Hepatic stellate cell (primary cell): ENCODE data around the gene GPAT2.
"Not testable (repeated sequence)": the region's sequence is repeated elsewhere in the genome, so short reads cannot be mapped to it uniquely, and the experiment has no call there.

Experiments used
- DNase-seq: peaks from one replicate; pipeline ENCODE4 v3.0.0; 2011; ENCODE audit warnings: low spot score

GPAT2 gene, protein sequence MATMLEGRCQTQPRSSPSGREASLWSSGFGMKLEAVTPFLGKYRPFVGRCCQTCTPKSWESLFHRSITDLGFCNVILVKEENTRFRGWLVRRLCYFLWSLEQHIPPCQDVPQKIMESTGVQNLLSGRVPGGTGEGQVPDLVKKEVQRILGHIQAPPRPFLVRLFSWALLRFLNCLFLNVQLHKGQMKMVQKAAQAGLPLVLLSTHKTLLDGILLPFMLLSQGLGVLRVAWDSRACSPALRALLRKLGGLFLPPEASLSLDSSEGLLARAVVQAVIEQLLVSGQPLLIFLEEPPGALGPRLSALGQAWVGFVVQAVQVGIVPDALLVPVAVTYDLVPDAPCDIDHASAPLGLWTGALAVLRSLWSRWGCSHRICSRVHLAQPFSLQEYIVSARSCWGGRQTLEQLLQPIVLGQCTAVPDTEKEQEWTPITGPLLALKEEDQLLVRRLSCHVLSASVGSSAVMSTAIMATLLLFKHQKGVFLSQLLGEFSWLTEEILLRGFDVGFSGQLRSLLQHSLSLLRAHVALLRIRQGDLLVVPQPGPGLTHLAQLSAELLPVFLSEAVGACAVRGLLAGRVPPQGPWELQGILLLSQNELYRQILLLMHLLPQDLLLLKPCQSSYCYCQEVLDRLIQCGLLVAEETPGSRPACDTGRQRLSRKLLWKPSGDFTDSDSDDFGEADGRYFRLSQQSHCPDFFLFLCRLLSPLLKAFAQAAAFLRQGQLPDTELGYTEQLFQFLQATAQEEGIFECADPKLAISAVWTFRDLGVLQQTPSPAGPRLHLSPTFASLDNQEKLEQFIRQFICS

DNA sequence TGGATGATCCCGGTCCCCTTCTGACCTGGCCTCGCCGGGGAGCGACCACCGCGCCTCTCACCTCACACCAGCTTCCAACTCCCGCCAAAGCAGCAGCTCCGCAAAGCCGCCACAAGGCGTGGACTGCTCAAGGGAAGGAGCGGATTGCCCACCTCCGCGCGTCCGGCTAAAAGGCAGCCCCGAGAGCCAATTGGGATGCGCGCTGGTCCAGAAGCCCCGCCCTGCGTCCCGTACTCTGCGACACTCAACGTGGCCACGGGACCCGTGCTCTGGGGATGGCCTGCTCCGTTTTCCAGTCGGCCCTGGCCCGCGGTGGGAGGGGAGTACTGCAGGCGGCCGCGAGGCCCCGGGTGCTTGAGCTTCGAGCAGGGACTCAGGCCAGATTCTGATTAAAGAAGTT, at the start of gene GPAT2:
GPAT2 (minus strand) TSS at position 125 of the 400 bp plus-strand sequence. CDS start 2,557 bp downstream, outside the sequence.
- not testable (repeated sequence) for DNase-seq

DNA sequence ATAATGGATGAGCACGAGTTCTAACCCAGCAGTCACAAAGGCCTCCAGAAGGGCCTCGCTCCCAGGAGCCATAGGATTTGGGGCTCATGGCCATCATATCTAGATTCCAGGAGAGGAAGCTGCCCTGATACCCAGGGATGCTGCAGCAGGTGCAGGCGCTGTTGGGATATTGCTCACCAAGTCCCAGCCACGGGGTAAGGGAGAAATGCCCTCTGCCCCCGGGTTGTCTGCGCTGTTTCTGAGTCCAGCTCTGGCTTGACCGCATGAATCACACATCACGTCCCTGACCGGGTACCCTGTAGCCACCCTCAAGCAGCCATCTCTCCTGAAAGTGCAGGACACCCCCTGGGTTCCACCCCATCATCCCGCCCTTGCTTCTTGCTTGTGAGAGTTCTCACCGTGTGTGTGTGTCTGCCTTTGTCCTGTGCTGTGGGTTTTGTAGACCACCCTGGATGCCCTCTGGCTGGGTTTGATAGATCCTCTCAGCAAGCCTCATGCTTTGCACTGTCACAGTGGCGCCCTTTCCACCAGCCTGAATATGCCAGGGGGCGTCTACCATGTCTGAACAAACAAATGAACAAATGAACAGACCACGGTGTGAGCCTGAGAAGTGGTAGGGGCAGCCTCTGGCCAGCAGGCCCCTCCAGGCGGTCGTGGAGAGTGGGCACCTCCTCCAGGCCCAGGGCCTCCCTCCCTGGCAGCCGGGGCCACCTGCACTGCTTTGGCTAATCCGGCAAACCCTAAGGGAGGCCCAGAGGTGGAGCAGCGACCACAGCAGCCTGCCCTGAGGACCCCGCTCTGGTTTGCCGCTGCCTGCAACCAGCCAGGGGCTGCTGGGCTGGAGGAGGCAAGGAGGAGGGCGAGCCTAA, 49.5 kb upstream of the GPAT2 start:
- DNase-seq, result no peak

- no peak for DNase-seq
Observed at GRCh38 chr2:96083064-96083939, 48.6 kb upstream of the GPAT2 start.

- no peak for DNase-seq
Observed at GRCh38 chr2:96082211-96083063, 47.7 kb upstream of the GPAT2 start.

GRCh38 chr2:96081042-96081441, 46.3 kb upstream of the GPAT2 start:
- DNase-seq, result no peak

- no peak for DNase-seq
Observed at GRCh38 chr2:96075199-96075771, 40.6 kb upstream of the GPAT2 start.

DNA sequence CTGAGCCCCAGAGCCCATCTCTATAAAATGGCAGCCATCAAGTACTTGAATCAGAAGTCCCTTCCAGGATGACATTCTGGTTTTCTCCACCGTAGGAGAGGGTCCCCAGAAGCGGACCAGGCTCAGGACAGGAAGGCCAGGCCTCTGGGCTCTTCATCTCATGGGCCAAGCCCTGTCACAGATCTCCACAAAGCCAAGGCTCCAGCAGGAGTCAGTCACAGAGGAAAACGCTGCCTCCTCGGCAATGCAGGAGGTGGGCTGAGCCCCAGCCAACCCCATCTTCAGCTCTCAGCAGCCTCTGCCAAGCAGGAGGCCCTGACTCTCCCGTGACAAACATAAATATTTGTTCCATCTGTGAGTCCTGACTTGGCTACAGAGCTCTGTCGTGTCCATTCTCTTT, 39.4 kb upstream of the GPAT2 start:
- DNase-seq, result no peak

DNA sequence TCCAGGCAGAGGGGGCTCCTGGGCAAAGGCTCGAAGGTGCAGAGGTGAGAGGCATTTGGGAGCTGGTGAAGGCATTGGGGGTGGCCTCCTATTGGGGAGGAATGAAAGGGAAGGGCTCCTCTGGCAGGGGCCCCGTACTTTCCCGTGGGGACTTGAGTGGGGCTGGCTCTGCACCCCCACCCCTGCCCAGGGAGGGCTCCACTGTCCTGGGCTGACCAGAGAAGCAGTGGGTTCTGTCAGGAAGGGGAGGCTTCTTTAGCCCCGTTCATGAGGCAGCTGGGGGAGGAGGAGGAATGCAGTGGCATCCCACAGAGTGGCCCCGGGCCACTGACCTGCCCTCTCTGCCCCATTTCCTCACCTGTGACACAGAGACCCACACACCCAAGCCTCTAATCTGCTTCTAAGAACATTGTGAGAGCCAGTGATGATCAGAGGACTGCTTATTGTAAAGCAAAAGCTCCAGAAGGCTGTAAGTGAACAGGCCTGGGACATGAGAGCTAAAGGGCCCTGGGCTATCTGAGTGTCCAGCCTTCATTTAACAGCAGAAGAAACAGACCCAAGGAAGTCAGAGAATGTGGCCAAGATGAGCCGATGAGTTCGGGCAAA, 38.6 kb upstream of the GPAT2 start:
- DNase-seq, result no peak

DNA sequence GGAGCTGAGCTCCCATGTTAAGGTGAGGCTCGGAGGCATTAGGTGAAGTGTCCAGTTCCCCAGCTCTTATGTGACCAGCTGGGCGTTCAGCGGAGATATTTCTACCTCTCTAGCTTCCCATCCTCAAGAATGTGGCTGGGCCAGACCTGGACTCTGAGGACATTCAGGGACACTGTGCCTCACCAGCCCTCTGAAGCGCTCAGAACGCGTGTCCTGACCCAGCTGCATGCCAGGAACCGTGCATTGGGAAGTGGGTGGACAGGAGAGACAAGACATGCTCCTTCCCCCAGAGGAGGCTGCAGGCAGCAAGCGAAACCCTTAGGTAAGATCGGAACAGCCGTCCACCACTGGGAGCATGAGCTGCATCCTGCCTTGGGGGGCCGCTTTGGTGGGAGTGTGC, 38.0 kb upstream of the GPAT2 start:
- no peak for DNase-seq

GRCh38 chr2:96071977-96072491, 37.3 kb upstream of the GPAT2 start:
- not testable (repeated sequence) for DNase-seq

DNA sequence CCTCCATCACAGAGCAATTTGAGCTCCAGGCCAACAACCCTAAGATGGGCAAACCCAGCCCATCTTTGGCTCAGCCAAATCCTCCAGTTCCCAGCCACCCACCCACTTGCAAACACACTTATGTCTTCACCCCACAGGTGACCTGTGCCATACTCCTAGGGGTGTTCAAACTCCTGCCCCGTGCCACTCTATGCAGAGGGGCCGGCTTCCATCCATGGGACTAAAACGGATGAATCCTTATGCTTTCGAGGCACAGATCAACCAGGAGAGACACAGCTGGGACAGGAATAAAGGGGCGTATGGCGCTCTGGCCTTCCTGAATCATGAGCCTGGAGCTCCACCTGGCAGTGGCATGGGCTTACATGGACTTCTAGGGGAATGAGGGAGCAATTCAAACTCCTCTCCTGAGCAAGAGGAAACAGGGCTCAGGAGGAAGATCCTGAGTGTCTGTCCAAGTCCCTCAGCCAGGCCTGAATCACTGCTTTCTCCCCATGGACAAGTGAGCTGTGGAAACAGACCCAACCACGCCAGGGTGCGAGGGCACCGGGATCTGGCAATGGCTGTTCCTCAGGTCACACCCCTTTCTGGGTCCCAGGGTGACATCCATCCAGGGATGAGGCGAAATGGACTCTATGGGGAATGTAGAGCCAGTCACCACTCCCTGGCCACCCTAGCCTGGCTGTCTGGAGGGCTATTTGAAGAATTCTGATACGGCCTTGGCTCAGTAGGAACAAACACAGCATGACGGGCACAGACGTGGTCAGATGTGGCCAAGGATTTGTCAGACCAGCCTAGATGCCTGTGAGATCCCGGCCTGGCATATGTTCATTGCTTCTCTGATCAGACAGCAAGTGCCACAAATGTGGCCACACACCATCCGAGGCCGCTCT, 36.6 kb upstream of the GPAT2 start:
- DNase-seq, result not testable (repeated sequence)

GRCh38 chr2:96070351-96070750, 35.6 kb upstream of the GPAT2 start:
- DNase-seq, result not testable (repeated sequence)

DNA sequence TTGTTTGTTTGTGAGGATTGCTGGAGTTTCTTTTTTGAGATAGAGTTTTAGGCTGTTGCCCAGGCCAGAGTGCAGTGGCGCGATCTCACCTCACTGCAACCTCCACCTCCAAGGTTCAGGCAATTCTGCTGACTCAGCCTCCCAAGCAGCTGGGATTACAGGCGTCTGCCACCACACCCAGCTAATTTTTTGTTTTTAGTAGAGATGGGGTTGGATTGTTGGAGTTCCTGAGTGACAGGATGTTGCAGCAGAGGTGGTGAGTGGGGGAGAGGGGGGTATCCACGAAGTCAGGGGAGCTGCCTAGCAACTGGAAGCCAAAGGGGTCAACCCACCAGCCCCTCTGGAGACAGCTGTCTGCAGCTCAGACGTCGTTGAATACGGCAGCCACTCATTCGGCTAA, 35.2 kb upstream of the GPAT2 start:
- not testable (repeated sequence) for DNase-seq

GRCh38 chr2:96067902-96068581, 33.3 kb upstream of the GPAT2 start:
- not testable (repeated sequence) for DNase-seq

DNA sequence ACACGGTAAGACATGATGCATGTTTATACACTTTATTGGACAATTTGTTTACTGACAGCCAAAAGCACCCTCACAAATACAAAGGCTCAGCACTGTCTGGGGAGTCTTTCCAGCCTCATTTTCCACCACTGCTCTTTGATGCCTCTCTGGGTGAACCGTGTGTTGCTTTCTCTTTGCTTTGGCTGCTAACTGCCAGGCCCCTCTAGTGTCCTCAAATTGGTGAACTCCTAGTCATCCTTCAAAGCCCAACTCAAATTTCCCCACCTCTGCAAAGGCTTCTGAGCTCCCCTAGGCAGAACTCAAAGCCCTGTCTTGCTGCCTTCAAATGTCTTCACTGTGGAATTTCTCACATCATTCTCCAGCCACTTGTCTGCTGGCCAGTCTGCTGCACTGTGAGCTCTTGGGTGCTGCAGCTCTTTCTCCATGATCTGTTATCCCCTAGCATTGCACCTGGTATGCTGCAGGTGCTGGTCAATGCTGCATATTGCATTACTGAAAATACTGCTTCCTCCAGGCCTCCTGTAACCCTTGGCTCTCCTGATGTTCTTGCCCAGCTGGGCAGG, 32.5 kb upstream of the GPAT2 start:
- not testable (repeated sequence) for DNase-seq

GRCh38 chr2:96066511-96066910, 31.8 kb upstream of the GPAT2 start:
- DNase-seq, result not testable (repeated sequence)

DNA sequence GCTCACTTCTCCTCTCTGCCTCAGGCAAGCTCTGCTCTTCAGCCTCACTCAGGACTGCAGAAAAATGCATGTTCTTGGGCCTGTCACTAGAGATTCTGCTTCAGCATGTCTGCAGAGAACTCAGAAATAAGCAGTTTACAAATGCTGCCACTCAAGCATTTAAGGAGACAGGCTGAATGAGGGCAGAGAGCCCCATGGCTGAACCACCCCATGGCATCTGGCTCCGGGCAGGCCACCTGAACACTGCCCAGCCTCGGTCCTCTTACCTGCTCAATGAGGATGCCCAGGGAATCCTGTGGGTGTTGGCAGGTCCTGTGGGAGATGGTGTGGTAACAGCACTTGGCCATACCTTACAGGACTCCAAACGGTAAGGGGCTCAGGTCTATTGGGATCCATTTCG, 31.2 kb upstream of the GPAT2 start:
- not testable (repeated sequence) for DNase-seq
